ENCODE measurements around the gene UMODL1.

Gene UMODL1

GRCh38 chr21:42129300-42130266 is 58.5 kb downstream of the UMODL1 start:
- DNase-seq (ENCODE audit: low read depth), result no peak
- TF ChIP-seq CTCF (conservative IDR thresholded peaks at IDR 0.05; ENCODE audit: low read depth, low read length), result no peak
- H3K4me3 ChIP-seq (ENCODE audit: low read length), result no peak overlapping the region

- no peak for DNase-seq (ENCODE audit: low read depth)
- no peak for TF ChIP-seq CTCF (conservative IDR thresholded peaks at IDR 0.05; ENCODE audit: low read depth, low read length)
- H3K4me3 ChIP-seq (ENCODE audit: low read length), result no peak overlapping the region
Measured at GRCh38 chr21:42130441-42130840, 59.3 kb downstream of the UMODL1 start.

GRCh38 chr21:42132183-42132582 is 61.1 kb downstream of the UMODL1 start:
- no peak overlapping the region for H3K4me3 ChIP-seq (ENCODE audit: low read length)
- TF ChIP-seq CTCF (conservative IDR thresholded peaks at IDR 0.05; ENCODE audit: low read depth, low read length), result no peak
- no peak for DNase-seq (ENCODE audit: low read depth)

GRCh38 chr21:42133131-42133530 is 62.0 kb downstream of the UMODL1 start:
- TF ChIP-seq CTCF (conservative IDR thresholded peaks at IDR 0.05; ENCODE audit: low read depth, low read length), result no peak
- no peak for DNase-seq (ENCODE audit: low read depth)
- H3K4me3 ChIP-seq (ENCODE audit: low read length), result no peak overlapping the region

GRCh38 chr21:42135386-42136052 is 64.4 kb downstream of the UMODL1 start:
- no peak overlapping the region for H3K4me3 ChIP-seq (ENCODE audit: low read length)

GRCh38 chr21:42137191-42137904 is 66.2 kb downstream of the UMODL1 start:
- H3K4me3 ChIP-seq (ENCODE audit: low read length), result no peak overlapping the region
- DNase-seq (ENCODE audit: low read depth), result no peak
- TF ChIP-seq CTCF (conservative IDR thresholded peaks at IDR 0.05; ENCODE audit: low read depth, low read length), result no peak

More at GRCh38 chr21:42135386-42136052, 64.4 kb downstream of the UMODL1 start:
- TF ChIP-seq CTCF (conservative IDR thresholded peaks at IDR 0.05; ENCODE audit: low read depth, low read length), result no peak
- no peak for DNase-seq (ENCODE audit: low read depth)
